ENCODE data around the gene RHAG. TPM values are rescaled to one million over a fixed set of nuclear protein-coding genes. Genes with fewer than 3 reads are reported as not detected.

The RHAG gene
- total RNA-seq, 1 experiment from 2014 or later, result 0.23 TPM

GRCh38 chr6:49563006-49563886, 73.4 kb downstream of the RHAG start:
- H3K4me1 ChIP-seq (ENCODE audit: control insufficient read depth, insufficient read depth, low read length), result no peaks in the 10 kb centered on the region
- H3K27ac ChIP-seq (ENCODE audit: low read length), result no peak overlapping the region
- ATAC-seq (no peak), DNase-seq (ENCODE audit: low read depth, low spot score) (no peak)
- CTCF ChIA-PET, result no interaction called here
- in situ Hi-C loops (cut with HindIII; ENCODE audit: low pct_unique_long_range_greater_than_20kb, low sequenced_read_pairs), result no loop called here
- no peaks in the 10 kb centered on the region for H3K9me3 ChIP-seq (ENCODE audit: control insufficient read depth, insufficient read depth, low read depth, low read length)
- POLR2A ChIA-PET, result interaction anchor here (0.6 kb wide), 1 partner anchor 1585 kb away, joined by 6 read pairs; no protein-coding TSS in a partner anchor
- no peaks in the 10 kb centered on the region for H3K27me3 ChIP-seq (ENCODE audit: control insufficient read depth, insufficient read depth, low read length)
- BruUV-seq (replicated peaks), result no TSS peak
- TF ChIP-seq SIN3A (IDR thresholded peaks at IDR 0.05; ENCODE audit: borderline replicate concordance, insufficient read depth, low read depth, low read length) (no peak), POLR2AphosphoS5 (IDR thresholded peaks at IDR 0.05; ENCODE audit: low read depth, low read length) (no peak), REST (IDR thresholded peaks at IDR 0.05; ENCODE audit: insufficient read depth in 1 of 2, low read depth in 2 of 2, low read length in 1 of 2) (no peak), CTCF (IDR thresholded peaks at IDR 0.05) (no peak), TCF7L2 (IDR thresholded peaks at IDR 0.05; ENCODE audit: low read depth, low read length) (no peak)
- no peak overlapping the region for H3K4me3 ChIP-seq (ENCODE audit: low read depth in 2 of 2, low read length in 2 of 2)
- intact Hi-C loops (cut with micrococcal nuclease; ENCODE audit: unreplicated experiment), result no loop called here
- H3K36me3 ChIP-seq (ENCODE audit: control insufficient read depth, insufficient read depth, low read length), result no peaks in the 10 kb centered on the region

- ATAC-seq (no peak), DNase-seq (ENCODE audit: low read depth, low spot score) (no peak)
- no peak overlapping the region for H3K4me3 ChIP-seq (ENCODE audit: low read depth in 2 of 2, low read length in 2 of 2)
- intact Hi-C loops (cut with micrococcal nuclease; ENCODE audit: unreplicated experiment) (no loop called here), in situ Hi-C loops (cut with HindIII; ENCODE audit: low pct_unique_long_range_greater_than_20kb, low sequenced_read_pairs) (no loop called here)
- H3K4me1 ChIP-seq (ENCODE audit: control insufficient read depth, insufficient read depth, low read length), result no peaks in the 10 kb centered on the region
- no peak overlapping the region for H3K27ac ChIP-seq (ENCODE audit: low read length)
- H3K27me3 ChIP-seq (ENCODE audit: control insufficient read depth, insufficient read depth, low read length), result no peaks in the 10 kb centered on the region
- TF ChIP-seq SIN3A (IDR thresholded peaks at IDR 0.05; ENCODE audit: borderline replicate concordance, insufficient read depth, low read depth, low read length), result no peak
- TF ChIP-seq CTCF (IDR thresholded peaks at IDR 0.05), result no peak
- no peak for TF ChIP-seq REST (IDR thresholded peaks at IDR 0.05; ENCODE audit: insufficient read depth in 1 of 2, low read depth in 2 of 2, low read length in 1 of 2)
- no peak for TF ChIP-seq TCF7L2 (IDR thresholded peaks at IDR 0.05; ENCODE audit: low read depth, low read length)
- no peak for TF ChIP-seq POLR2AphosphoS5 (IDR thresholded peaks at IDR 0.05; ENCODE audit: low read depth, low read length)
- no TSS peak for BruUV-seq (replicated peaks)
- ChIA-PET CTCF (no interaction called here), POLR2A (no interaction called here)
- H3K36me3 ChIP-seq (ENCODE audit: control insufficient read depth, insufficient read depth, low read length), result no peaks in the 10 kb centered on the region
- H3K9me3 ChIP-seq (ENCODE audit: control insufficient read depth, insufficient read depth, low read depth, low read length), result no peaks in the 10 kb centered on the region
Measured at GRCh38 chr6:49558238-49558637, 78.4 kb downstream of the RHAG start.
